IMR-90 (cell line): ENCODE measurements around the gene GPSM1. TPM values are rescaled to one million over a fixed set of nuclear protein-coding genes. Genes with fewer than 3 reads are reported as not detected.

Source experiments
- ATAC-seq: fragments of 200-7000 bp; cut with Tn5 transposase; 2 replicates; pipeline ENCODE4 v1.9.1; 2020; ENCODE audit warnings: low read depth, mild to moderate bottlenecking, moderate library complexity
- BruUV-seq: library from RNA; stranded (reverse); fragments of 400-500 nt; replicated peaks from 2 replicates; lab custom pipeline; 2021; lab: Mats Ljungman, UMichigan
- CTCF ChIA-PET: fragments of 300-600 bp; formaldehyde crosslinking; extraction: SDS; loops from one replicate; lab custom pipeline; 2021; ENCODE audit warnings: antibody characterized with exemption; lab: Yijun Ruan, JAX
- POLR2A ChIA-PET: fragments of 300-600 bp; sonication (Branson Sonifier 250); formaldehyde crosslinking; loops from one replicate; lab custom pipeline; 2022; ENCODE audit warnings: antibody characterized with exemption; ENCODE audit not compliant: unreplicated experiment; lab: Charles Lee
- DNase-seq: peaks from one replicate; pipeline ENCODE4 v3.0.0; 2013
- H2AFZ ChIP-seq: replicated peaks from 2 replicates; pipeline ENCODE3; 2013; ENCODE audit warnings: low read length, mild to moderate bottlenecking; ENCODE audit not compliant: poor library complexity
- H2AK5ac ChIP-seq: 2 replicates; pipeline ENCODE4 v1.6.1; 2013; ENCODE audit warnings: low read depth, low read length, inconsistent platforms
- H2AK9ac ChIP-seq: replicated peaks from 2 replicates; pipeline ENCODE3; 2013; ENCODE audit warnings: mild to moderate bottlenecking, low read depth, low read length, moderate library complexity; ENCODE audit not compliant: poor library complexity
- H2BK120ac ChIP-seq: 2 replicates; pipeline ENCODE4 v1.6.1; 2013; ENCODE audit warnings: low read depth, low read length, inconsistent platforms
- H2BK15ac ChIP-seq: 3 replicates; pipeline ENCODE4 v1.6.1; 2013; ENCODE audit warnings: low read depth, low read length, inconsistent platforms
- H2BK20ac ChIP-seq: 2 replicates; pipeline ENCODE4 v1.6.1; 2013; ENCODE audit warnings: low read depth, mild to moderate bottlenecking, inconsistent platforms, low read length, moderate library complexity
- H2BK5ac ChIP-seq: 2 replicates; pipeline ENCODE4 v1.6.1; 2013; ENCODE audit warnings: mild to moderate bottlenecking, low read depth, low read length, inconsistent platforms; ENCODE audit not compliant: poor library complexity, severe bottlenecking
- H3K14ac ChIP-seq: replicated peaks from 2 replicates; pipeline ENCODE4 v1.6.1; 2013; ENCODE audit warnings: low read depth, low read length, inconsistent platforms
- H3K18ac ChIP-seq: 2 replicates; pipeline ENCODE4 v1.6.1; 2013; ENCODE audit warnings: low read depth, low read length, control low read depth
- H3K23ac ChIP-seq: 2 replicates; pipeline ENCODE4 v1.6.1; 2013; ENCODE audit warnings: low read depth, low read length, inconsistent platforms
- H3K27ac ChIP-seq: 2 replicates; pipeline ENCODE4 v1.5.1; 2013; ENCODE audit warnings: mild to moderate bottlenecking, control low read depth, low read length; ENCODE audit not compliant: insufficient read depth
- H3K27me3 ChIP-seq: 2 replicates; pipeline ENCODE4 v1.6.1; 2013; ENCODE audit warnings: low read length; ENCODE audit not compliant: control insufficient read depth, insufficient read depth
- H3K36me3 ChIP-seq: 2 replicates; pipeline ENCODE4 v1.6.1; 2013; ENCODE audit warnings: low read length, mixed read lengths; ENCODE audit not compliant: control insufficient read depth, insufficient read depth
- H3K4ac ChIP-seq: 2 replicates; pipeline ENCODE4 v1.6.1; 2013; ENCODE audit warnings: low read depth, low read length, inconsistent platforms
- H3K4me1 ChIP-seq: 2 replicates; pipeline ENCODE4 v1.6.1; 2013; ENCODE audit warnings: low read length, mixed read lengths; ENCODE audit not compliant: control insufficient read depth, insufficient read depth
- H3K4me2 ChIP-seq: 2 replicates; pipeline ENCODE4 v1.6.1; 2013; ENCODE audit warnings: low read depth, mild to moderate bottlenecking, control low read depth, low read length, moderate library complexity
- H3K4me3 ChIP-seq: 2 replicates; pipeline ENCODE4 v1.5.1; 2013; ENCODE audit warnings: low read depth, mild to moderate bottlenecking, control low read depth, low read length, moderate library complexity; ENCODE audit not compliant: insufficient read depth
- H3K56ac ChIP-seq: 2 replicates; pipeline ENCODE4 v1.6.1; 2013; ENCODE audit warnings: low read length, inconsistent platforms; ENCODE audit not compliant: insufficient read depth; ENCODE audit errors: extremely low read depth
- H3K79me1 ChIP-seq, 2 experiments: 2 replicates each; pipeline ENCODE4 v1.6.1; 2013; ENCODE audit warnings: low read length in 2 of 2, inconsistent platforms in 1 of 2, low read depth in 1 of 2
- H3K9ac ChIP-seq: 2 replicates; pipeline ENCODE4 v1.6.1; 2013; ENCODE audit warnings: low read depth, low read length, control low read depth
- H3K9me1 ChIP-seq: 2 replicates; pipeline ENCODE4 v1.6.1; 2013; ENCODE audit warnings: low read length, inconsistent platforms; ENCODE audit not compliant: insufficient read depth
- H3K9me3 ChIP-seq: 2 replicates; pipeline ENCODE4 v1.6.1; 2013; ENCODE audit warnings: low read length; ENCODE audit not compliant: control insufficient read depth, insufficient read depth
- H4K20me1 ChIP-seq: 2 replicates; pipeline ENCODE4 v1.6.1; 2013; ENCODE audit warnings: low read length, inconsistent platforms; ENCODE audit not compliant: insufficient read depth
- H4K5ac ChIP-seq: 2 replicates; pipeline ENCODE4 v1.6.1; 2013; ENCODE audit warnings: mild to moderate bottlenecking, low read depth, low read length, control low read depth
- H4K8ac ChIP-seq, 2 experiments: 2 replicates each; pipeline ENCODE4 v1.6.1; 2013; ENCODE audit warnings: low read depth in 2 of 2, low read length in 2 of 2, control low read depth in 1 of 2, inconsistent platforms in 1 of 2
- H4K91ac ChIP-seq: 2 replicates; pipeline ENCODE4 v1.6.1; 2013; ENCODE audit warnings: low read depth, low read length, inconsistent platforms; ENCODE audit not compliant: insufficient read depth
- POLR2A ChIP-seq: IDR thresholded peaks from 2 replicates; pipeline ENCODE4 v1.6.1; 2012; ENCODE audit warnings: mild to moderate bottlenecking, low read depth, low read length
- RCOR1 ChIP-seq: IDR thresholded peaks from 2 replicates; pipeline ENCODE4 v1.6.1; 2012; ENCODE audit warnings: mild to moderate bottlenecking, low read length, improper control_type of control experiment; ENCODE audit not compliant: insufficient replicate concordance
- WGBS, 2 experiments: methylation state at CpG; one replicate each; pipeline versions ENCODE4 v1.1.5 to v1.1.7; 2013; ENCODE audit warnings: missing lambda C conversion rate in 2 of 2; ENCODE audit not compliant: insufficient read length in 1 of 2; ENCODE audit errors: extremely low coverage in 2 of 2; 5-methylcytosine and 5-hydroxymethylcytosine counted together
- dilution Hi-C: fragments of 300-500 bp; cut with HindIII; formaldehyde crosslinking; loops from one replicate; pipeline ENCODE4 v1.14.3; 2018; ENCODE audit warnings: low sequenced_read_pairs; ENCODE audit not compliant: unreplicated experiment
- in situ Hi-C: fragments of 300-500 bp; cut with MboI; formaldehyde crosslinking; loops from 3 replicates; pipeline ENCODE4 v1.14.3; 2019; ENCODE audit warnings: low sequenced_read_pairs, inconsistent platforms, mixed read lengths
- intact Hi-C: fragments of 100-400 bp; cut with micrococcal nuclease; formaldehyde crosslinking; loops from 2 replicates; pipeline ENCODE4 v1.10.0; 2022
- polyA plus RNA-seq, 3 experiments: library from polyadenylated mRNA; depleted of rRNA; stranded (reverse); fragments of >200 nt; gene quantifications; 2 replicates each; pipeline ENCODE4 v1.2.3, GENCODE V29; 2012; ENCODE audit warnings: low replicate concordance in 1 of 3
- total RNA-seq: library from RNA; depleted of rRNA; stranded (reverse); fragments of >200 nt; gene quantifications from 2 replicates; pipeline ENCODE4 v1.2.3, GENCODE V29; 2012

Gene GPSM1
- total and polyA plus RNA-seq, 2 of the 4 experiments (the other 2 are of a cell fraction) = 28.7 to 71.2 TPM

DNA sequence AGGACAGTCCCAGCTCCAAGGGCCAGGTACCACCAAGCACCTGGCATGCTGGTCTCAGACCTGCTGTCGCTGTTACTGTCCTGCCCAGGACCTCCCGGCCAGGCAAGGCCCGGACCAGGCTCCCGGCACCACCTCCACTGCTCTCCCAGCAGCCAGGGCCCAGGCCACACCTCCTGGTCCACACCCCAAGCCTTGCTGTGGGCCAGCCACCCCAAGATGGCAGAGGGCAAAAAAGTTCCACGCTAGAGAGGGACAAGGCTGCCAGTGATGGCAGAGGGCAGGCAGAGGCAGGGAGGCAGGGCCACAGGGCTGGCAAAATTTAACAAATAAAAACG, 35.1 kb downstream of the GPSM1 start:
- peak overlapping the region; percentile 84 for H4K91ac ChIP-seq
- H3K9me3 ChIP-seq = no peaks in the 10 kb centered on the region
- H2BK120ac ChIP-seq = peak overlapping the region; percentile 26; the same call in 1 of the 2 replicates
- peaks cover 16% of the 10 kb centered on the region; the same call in 1 of the 2 replicates for H3K36me3 ChIP-seq
- H3K9ac ChIP-seq = no peak overlapping the region
- no peak overlapping the region for H3K4me3 ChIP-seq
- ChIA-PET POLR2A (interaction anchor here (0.5 to 0.8 kb wide), 3 partner anchors 33 to 39 kb away, joined by 3 to 4 read pairs (median 3); partner anchors contain the start of gene GPSM1), CTCF (interaction anchor here (0.6 to 1.6 kb wide), 5 partner anchors 10 to 50 kb away, joined by 3 to 8 read pairs (median 3); partner anchors contain the start of gene GPSM1)
- peak overlapping the region; percentile 20 for H3K14ac ChIP-seq
- no peak for DNase-seq
- in situ Hi-C loops (no loop called here), intact Hi-C loops (no loop called here), dilution Hi-C loops (no loop called here)
- no peak overlapping the region for H3K23ac ChIP-seq
- H3K79me1 ChIP-seq = peaks cover 3 to 31% of the 10 kb centered on the region in 2 experiments; a peak in 3 of 4 replicates
- H3K18ac ChIP-seq = no peak overlapping the region
- H2BK20ac ChIP-seq = peak overlapping the region; percentile 4
- peak overlapping the region; percentile 28; the same call in 1 of the 2 replicates for H3K27ac ChIP-seq
- H2BK5ac ChIP-seq = peak overlapping the region; percentile 84
- WGBS, 2 experiments = no CpG with 5 or more reads among the region's 6 CpGs
- peak overlapping the region; percentile 94 for H3K4ac ChIP-seq
- no peak overlapping the region for H2BK15ac ChIP-seq
- BruUV-seq = no TSS peak
- peak overlapping the region; percentile 46 to 70; a peak in 2 of 4 replicates for H4K8ac ChIP-seq
- H3K4me2 ChIP-seq = no peak overlapping the region; the same call in 1 of the 2 replicates
- TF ChIP-seq POLR2A (peak; percentile 40), RCOR1 (no peak)
- H3K9me1 ChIP-seq = peaks cover 6% of the 10 kb centered on the region
- ATAC-seq = no peak
- H4K5ac ChIP-seq = peak overlapping the region; percentile 35; the same call in 1 of the 2 replicates
- no peaks in the 10 kb centered on the region; the same call in 1 of the 2 replicates for H4K20me1 ChIP-seq
- H3K56ac ChIP-seq = no peak overlapping the region
- peak overlapping the region; percentile 90; the same call in 1 of the 2 replicates for H2AK5ac ChIP-seq
- H3K4me1 ChIP-seq = peaks cover 29% of the 10 kb centered on the region
- H2AK9ac ChIP-seq = peak overlapping the region; percentile 76
- H3K27me3 ChIP-seq = no peaks in the 10 kb centered on the region
- H2AFZ ChIP-seq = no peak overlapping the region
